Activated naive CD8-positive, alpha-beta T cell treated with anti-CD3 and anti-CD28 coated beads, Interleukin-2, amount 50 U/mL, for 16 hours (primary cell): Measurements from ENCODE around the gene DVL2.
A peak's percentile ranks its signal among the peaks of the same experiment; 100 is the strongest.
"Not testable (repeated sequence)": the region's sequence is repeated elsewhere in the genome, so short reads cannot be mapped to it uniquely, and the experiment has no call there.

Experiments used
- DNase-seq: peaks from one replicate; pipeline ENCODE4 v3.0.0-alpha.2; 2020; ENCODE audit warnings: low read depth, low spot score

Gene DVL2

GRCh38 chr17:7203391-7203790 lies 30.9 kb downstream of the DVL2 start:
- no peak for DNase-seq

- no peak for DNase-seq
Measured at GRCh38 chr17:7196651-7197401, 37.5 kb downstream of the DVL2 start.

DNA sequence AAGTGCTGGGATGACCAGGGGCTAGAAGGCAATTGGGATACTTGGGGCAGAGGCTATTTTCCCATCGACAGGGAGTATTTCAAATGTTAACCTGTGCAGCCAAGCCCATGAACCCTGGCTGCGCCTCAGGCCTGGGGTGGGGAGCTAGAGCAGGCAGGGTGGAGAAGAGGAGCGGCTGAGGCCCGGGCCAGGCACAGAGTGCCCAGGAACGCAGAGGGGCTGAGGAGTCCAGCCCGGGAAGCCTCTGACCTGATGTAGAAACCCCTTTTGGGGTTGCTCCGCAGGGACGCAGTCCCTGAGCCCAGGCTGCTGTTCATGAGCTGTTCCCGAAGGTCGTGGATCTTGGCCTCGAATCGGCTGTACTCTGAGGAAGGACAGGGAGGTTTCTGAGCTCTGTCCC lies 38.3 kb downstream of the DVL2 start:
- DNase-seq, result no peak

DNA sequence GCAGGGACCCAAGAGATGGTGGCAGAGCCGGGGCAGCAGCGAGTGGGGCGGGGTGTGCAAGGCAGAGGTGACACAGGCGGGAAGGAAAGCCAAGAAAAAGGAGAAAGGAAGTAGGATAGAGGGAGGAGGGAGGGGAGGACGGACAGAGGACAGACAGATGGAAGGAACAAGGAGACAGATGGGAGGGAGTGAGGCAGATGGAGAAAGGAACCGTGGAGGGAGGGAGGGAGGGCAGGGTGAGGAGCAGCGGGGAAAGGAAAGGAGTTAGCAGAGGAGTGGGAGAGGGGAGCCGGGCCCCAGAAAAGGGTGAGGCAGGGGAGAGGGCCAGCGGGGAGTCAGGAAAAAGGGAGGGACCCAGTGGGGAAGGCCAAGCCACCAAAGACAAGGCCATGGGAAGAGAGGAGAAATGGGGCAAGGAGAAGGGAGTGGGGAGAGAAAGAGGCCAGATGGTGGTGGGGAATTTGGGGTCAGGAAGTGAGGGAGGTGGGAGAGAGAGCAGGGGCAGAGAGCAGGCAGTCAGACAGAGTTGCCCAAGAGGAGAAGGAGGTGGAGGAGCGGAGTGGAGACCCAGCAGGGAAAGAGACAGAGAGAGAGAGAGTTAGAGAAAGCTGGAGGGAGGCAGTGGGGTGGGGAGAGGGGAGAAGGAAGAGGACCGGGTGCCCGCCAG lies 41.9 kb downstream of the DVL2 start:
- no peak for DNase-seq

- DNase-seq, result no peak
Measured at GRCh38 chr17:7191571-7192270, 42.6 kb downstream of the DVL2 start.

- no peak for DNase-seq
Measured at GRCh38 chr17:7191069-7191468, 43.2 kb downstream of the DVL2 start.

DNA sequence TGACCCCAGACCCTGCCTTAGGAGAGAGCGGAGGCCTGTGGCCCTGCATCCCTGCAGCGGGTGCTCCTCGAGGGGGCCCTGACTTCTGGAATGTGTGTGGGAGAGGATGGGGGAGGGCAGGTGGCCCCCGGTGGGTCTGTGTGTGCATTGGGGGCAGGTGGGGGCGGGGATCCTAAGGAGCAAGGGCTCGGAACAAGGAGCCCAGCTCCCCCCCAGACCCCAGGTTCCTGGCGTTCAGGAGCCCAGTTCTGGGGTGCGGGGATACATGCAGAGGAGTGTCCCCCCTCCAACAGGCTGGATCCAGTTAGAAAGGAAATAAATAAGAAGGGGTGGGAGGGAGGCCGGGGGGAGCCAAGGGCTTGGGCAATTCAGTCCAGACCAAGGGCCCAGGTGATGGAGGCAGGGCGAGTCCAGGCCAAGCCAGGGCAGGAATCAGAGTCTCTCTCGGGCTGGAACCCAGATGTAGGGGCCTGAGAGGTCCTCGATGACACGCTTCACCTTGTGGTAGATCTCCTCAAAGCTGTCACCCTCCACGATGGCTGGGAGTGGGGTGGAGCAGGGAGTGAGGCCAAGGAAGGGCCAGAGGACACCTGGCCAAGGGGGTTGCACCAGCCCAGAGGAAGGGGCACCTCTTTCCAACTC lies 43.9 kb downstream of the DVL2 start:
- no peak for DNase-seq

DNA sequence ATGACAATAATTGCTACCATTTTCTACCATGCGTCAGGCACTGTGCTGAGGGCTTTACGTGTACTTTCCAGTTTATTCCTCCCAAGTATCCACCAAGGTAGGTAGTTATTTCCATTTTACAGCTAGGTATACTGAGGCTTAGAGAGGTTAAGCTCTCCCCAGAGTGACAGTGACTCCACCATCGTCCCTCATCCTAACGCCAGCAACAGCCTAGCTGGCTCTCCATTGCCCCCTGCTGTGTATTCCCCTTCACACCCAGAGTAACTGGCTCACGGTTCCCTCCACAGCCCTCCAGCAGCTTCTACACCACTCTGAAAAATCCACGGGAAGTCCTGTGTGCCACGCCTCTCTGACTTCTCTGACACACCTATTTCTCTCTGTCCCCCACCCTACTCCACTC lies 48.1 kb downstream of the DVL2 start:
- no peak for DNase-seq

DNA sequence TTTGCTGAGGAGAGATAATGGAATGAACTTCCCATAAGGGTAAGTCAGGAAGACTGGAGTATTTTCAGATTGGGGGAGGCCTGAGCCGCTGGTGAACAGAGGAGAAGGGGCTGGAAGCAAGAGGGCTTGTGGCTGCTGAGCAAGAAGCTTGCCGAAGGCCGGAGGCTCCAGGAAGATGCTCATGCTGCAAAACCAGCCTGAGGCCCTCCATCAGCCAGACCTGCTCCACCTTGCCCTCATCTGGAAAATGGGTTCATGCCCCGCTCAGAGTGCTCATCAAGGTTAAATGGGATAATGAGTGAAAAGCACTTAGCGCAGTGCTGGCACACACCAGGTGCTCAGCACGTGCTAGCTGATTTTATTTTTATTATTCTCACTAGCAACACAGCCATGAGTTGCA lies 49.7 kb downstream of the DVL2 start:
- DNase-seq, result no peak

GRCh38 chr17:7184091-7184488 lies 50.2 kb downstream of the DVL2 start:
- no peak for DNase-seq

DNA sequence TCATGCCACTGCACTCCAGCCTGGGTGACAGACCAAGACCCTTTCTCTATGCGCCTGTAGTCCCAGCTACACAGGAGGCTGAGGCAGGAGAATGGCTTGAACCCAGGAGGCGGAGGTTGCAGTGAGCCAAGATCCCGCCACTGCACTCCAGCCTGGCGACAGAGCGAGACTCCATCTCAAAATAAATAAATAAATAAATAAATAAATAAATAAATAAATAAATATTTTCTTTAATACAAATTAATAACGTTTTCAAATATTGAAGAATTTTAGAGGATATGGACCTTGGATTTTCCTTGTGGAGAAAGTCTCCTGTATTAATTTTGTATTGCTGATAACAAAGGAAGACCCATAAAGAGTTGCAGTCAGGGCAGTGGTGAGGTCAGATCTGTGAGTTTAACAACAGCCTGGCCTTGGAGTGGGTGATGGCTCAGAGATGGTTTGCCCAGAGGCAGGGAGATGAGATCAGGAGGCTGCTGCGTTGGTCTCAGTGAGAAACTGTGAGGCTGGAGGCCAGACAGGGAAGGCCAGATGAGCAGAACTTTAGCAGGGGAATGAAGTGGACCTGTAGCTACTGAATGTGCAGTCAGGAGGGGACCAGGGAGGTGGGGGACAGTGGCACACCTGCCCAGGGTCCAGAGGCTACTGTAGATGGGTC lies 50.8 kb downstream of the DVL2 start:
- DNase-seq, result no peak

- not testable (repeated sequence) for DNase-seq
Measured at GRCh38 chr17:7182101-7182500, 52.2 kb downstream of the DVL2 start.

GRCh38 chr17:7179317-7180254 lies 54.7 kb downstream of the DVL2 start, which contains the start of gene ASGR1:
Gene ASGR1 (minus strand): TSS chr17:7179370. CDS start chr17:7178563, 807 bp downstream.
- DNase-seq, result no peak

DNA sequence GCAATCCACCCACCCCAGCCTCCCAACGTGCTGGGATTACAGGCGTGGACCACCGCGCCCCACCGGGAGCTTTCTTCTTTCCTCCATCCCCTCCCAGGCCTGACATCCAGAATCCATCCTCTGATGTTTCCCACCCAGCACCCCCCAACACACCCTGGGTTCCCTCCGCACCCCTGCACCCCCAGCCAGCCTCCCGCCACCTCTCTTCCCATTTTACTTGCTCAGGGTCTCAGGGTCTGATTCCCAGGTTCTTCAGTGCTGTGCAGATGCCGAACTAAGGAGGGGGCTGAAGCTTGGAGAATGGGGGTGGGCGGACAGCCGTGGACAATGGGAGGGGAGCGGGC lies 55.4 kb downstream of the DVL2 start:
- DNase-seq, result no peak

DNA sequence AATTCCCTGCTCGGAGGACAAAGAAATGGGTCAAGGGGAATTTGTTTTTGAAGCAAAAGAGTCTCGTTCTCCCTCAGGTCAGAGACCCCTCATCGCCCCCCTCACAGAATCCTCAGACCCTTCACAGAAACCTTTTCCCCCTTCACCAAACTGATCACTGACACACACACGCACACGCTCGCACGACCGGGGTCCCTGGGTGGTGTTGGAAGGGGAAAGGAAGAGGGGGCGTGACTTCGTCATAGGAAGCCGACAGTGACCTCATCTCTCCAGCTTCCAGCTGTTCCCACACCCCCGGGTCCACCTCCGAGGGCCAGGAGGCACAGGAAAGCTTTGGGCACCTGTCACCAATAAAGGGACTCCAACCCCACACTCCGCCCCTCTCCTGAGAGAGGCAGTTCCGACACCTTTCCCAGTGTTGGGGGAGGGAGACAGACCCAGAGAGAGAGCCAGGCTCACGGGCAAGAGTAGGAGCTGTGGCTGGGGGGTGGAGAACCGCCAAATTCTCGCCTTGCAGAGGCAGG lies 56.3 kb downstream of the DVL2 start:
- no peak for DNase-seq

DNA sequence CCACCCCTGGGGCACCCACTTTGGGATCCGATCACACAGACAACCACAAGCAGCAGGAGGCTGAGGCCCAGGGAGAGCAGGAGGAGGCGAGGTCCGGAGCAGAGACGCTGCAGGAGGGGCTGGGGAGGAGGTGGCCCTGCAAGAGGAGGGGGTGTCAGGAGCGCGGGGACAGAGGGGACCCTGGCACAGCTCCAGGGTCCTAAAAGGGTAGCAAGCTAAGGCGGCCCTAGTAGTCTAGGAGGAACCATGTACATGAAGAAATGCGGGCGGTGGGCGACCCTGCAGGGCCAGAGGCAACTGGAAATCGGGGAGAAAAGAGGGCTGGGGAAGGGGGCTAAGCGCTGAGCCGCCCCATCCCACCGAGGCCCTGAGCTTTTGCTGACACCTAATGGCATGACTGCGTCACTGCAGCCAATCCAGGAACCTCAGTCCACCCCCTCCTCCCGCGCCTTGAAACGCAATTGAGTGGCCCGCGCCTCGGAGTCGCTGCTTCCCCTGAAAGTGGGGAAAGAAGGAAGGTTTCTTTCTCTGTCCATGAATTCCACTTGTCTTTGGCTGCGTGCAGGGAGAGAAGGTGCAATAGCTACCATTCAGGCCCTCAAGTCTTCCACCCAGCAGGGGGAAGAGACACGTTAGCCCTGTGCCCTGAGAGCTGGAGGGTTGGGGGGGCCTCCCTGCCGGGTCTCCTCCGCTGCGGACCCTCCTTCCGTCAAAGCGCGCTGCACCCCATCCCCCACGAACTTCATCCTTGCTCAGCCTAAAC lies 56.9 kb downstream of the DVL2 start:
- DNase-seq, result peak; percentile 27

DNA sequence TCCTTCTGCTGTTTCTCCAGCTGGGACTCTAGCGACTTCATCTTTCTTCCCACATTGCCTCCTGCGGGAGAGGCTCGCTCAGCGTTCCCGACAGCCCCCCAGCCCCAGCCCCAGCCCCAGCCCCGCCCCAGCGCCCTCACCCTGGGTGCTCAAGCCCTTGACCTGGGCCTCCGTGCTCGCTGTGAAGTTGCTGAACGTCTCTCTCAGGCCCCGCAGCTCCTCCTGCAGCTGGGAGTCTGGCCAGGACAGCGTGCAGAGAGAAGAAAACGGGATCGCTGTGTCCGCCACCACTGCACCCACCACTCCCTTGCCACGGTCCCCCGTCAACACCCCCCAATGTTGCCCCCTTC lies 57.5 kb downstream of the DVL2 start:
- DNase-seq, result no peak

GRCh38 chr17:7176107-7176840 lies 58.0 kb downstream of the DVL2 start:
- no peak for DNase-seq
